GM19193 (cell line): Measurements from ENCODE around the gene EVA1A.

Source experiments
- POLR2A ChIP-seq: IDR thresholded peaks from 4 replicates; pipeline ENCODE4 v1.6.1; 2011; ENCODE audit not compliant: insufficient read depth, insufficient read length; ENCODE audit errors: extremely low read depth

The EVA1A gene

DNA sequence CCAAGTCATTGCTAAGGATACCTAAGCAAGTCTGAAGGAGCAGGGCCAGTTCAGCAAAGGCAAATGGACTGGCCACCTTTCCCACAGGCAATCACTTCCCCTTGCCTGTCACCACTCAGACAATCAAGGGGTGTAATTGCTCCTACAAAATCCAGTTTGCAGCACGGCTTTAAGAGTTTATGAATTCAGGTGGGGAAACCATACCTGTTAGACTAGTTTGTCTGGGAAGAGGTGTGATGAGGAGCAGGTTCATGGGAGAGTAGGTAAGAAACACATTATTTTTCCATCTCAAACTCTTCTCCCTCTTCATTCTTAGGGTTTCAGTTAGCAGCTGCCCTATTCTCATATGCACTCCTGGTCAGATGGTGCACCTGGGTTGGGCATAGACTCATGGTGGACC is 102.5 kb downstream of the EVA1A start:
- no peak for TF ChIP-seq POLR2A

DNA sequence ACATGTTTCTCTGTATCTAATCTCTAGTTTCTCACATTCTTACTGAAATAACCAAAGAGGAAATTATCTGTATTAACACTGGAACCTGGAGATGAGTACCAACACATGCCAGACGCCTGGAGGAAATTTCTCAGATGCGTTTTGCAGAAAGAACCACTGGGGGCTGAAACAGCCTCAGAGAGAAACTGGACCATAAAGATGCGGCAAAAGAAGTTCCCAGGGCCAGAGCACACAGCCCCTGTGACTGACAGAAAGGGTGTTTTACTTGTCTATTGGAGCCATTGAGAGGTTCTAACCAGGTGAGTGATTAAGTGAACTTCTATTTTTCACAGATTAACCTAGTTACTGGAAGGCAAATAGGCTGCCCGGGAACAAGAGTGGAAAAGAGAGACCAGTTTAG is 103.9 kb downstream of the EVA1A start:
- no peak for TF ChIP-seq POLR2A

DNA sequence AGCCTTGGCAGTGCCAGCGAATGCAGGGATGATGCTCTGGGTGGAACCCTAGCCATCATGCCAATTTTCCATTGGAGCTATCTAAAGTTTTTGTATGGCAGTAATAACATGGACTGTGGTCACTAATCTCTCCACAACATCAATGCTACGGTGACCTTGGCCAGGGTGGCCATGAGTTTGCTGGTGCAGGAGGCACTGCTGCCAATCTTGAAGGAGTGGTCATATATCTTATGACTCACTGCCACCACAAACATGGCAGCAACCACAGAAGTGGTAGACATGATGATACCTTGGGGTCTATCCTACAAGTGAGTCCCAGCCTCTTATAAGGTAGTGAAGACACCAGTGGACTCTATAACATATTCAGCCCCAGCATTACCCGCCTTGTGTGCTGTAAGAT is 104.6 kb downstream of the EVA1A start:
- TF ChIP-seq POLR2A = no peak

DNA sequence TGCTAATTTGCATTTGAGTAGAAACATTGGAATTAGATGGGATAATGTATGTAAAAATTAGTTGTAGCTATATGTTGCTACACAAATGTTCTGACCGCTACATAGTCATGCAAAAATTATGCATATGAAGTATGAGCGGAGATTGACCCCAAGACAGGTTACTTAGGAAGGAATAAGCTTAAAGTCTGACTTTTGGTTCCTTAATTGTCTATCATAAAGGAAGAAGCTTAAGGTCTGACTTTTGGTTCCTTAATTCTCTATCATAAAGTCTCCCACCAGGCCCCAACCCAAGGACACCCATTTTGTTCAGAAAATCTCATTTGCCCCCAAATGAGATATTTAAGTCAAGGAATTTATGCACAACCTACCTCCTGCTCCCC is 106.5 kb downstream of the EVA1A start:
- no peak for TF ChIP-seq POLR2A

DNA sequence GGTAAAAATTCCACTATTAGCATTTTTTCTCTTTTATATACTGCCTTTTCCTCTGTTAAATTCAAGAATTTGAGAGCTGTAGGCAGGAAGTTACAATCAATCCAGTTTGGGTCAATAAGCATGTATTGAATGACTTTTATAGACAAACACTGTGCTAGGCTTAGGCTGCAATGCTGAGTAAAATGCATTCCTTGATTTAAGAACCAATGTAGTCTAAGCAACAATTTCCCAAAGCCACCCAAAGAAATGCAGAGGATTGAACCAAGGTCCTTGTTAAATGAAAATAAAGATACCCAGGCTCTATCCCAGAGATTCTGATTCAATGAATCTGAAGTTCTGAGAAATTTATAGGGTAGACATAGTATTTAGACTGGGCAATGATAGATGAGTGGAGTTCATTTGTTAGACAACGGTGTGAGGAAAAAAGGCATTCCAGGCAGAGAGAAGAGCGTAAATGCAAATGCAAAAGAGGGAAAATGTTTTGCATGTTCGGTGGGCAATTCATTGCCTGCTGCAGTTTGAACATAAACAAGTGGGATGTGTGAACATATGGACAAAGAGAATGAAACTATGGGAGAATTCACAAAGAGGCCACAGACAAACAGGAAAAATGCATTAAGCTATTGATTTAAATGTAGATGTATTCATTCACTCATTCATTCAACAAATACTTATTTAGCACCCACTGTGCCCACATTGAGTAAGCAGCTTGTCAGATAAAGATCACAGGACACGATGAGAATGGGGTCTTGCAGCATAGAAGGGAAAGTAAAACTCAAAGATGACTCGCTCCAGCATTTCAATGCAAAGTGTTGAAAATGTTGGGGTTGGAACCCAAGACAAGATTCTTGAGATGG is 107.1 kb downstream of the EVA1A start:
- no peak for TF ChIP-seq POLR2A

DNA sequence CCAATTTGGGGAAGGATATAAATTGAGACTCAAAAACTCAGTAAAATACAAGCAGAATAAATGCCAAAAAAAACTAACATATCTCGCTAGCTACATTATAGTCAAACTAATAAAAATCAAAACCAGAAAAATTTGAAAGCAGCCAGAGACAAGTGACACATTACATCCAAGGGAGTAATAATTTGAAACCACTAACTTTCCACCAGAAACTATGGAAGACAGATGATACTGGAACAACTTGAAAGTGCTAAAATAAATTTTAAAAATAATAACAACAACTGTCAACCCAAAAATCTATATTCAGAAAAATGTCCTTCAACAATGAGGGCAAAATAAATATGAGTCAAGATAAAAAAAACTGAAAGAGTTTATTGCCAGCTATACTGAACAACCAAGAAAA is 110.7 kb downstream of the EVA1A start:
- TF ChIP-seq POLR2A = no peak

DNA sequence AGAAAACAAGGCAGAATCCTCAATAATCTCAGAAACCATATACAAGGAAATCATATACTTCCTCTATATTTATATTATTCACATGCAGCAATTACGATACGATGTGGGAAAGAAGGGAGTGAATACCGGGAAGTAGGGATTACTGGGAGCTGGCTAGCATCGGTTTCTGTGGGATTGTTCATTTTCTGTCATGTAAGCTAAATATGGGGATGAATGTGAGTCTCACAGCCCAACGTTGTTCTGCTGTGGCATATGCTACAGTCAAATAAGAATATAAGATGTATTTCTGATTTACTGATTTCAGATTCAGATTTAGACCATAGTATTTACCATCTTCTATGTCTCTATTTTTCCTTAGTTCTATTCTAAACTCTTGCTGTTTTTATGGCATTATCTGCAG is 113.6 kb downstream of the EVA1A start:
- TF ChIP-seq POLR2A = no peak
